Measurements from ENCODE around the gene WDR86. TPM values are rescaled to one million over a fixed set of nuclear protein-coding genes. Genes with fewer than 3 reads are reported as not detected.

WDR86 gene
- polyA plus RNA-seq, 1 donor from 2014 or later: 46.2 TPM

Small RNA genes within 50 kb of the gene (small RNA-seq; reads per million reads assigned to genes)
- gene MIR3907: 0 reads per million in 3 experiments

Other genes with a start within 250 kb of the WDR86 start
- gene GBX1, start 242.3 kb downstream of the WDR86 start, polyA plus RNA-seq: not detected in 2 replicates
- gene ASB10, start 222.8 kb downstream of the WDR86 start, polyA plus RNA-seq: not detected in 2 replicates
- gene H2BK1, start 199.6 kb downstream of the WDR86 start, polyA plus RNA-seq: not detected in 2 replicates
- 32.7 and 45.8 TPM in 2 replicates for gene ABCF2, start 182.8 kb downstream of the WDR86 start, polyA plus RNA-seq
- 22.1 and 22.5 TPM in 2 replicates for gene CHPF2, start 177.6 kb downstream of the WDR86 start, polyA plus RNA-seq
- 199 and 216 TPM in 2 replicates for gene SMARCD3, start 161.3 kb downstream of the WDR86 start, polyA plus RNA-seq
- 40.0 and 48.4 TPM in 2 replicates for gene NUB1, start 68.2 kb downstream of the WDR86 start, polyA plus RNA-seq
- gene CRYGN, start 30.1 kb upstream of the WDR86 start, polyA plus RNA-seq: not detected in 2 replicates
- gene RHEB, start 109.9 kb upstream of the WDR86 start, polyA plus RNA-seq: 229 and 289 TPM in 2 replicates

All from neural cell (in vitro differentiated cells).